Esophagus muscularis mucosa (tissue), 3 donors: ENCODE results near the gene FBN1.

Experiments
- CTCF ChIP-seq, 3 experiments: fragments of 200-600 bp in 2 of 3; fragments of 450-650 bp in 1 of 3; sonication (generic) in 2 of 3; IDR thresholded peaks; one replicate each; pipeline ENCODE4 v1.5.1; 2017 to 2019; ENCODE audit warnings: antibody characterized with exemption in 3 of 3, mild to moderate bottlenecking in 2 of 3, moderate library complexity in 1 of 3
- POLR2AphosphoS5 ChIP-seq, 2 donors: sonication (generic); formaldehyde crosslinking; IDR thresholded peaks; one replicate each; pipeline ENCODE4 v1.6.1; 2017; ENCODE audit warnings: antibody characterized with exemption in 2 of 2

GRCh38 chr15:48478581-48478980, 166.9 kb downstream of the FBN1 start:
- TF ChIP-seq CTCF (IDR thresholded peaks at IDR 0.05) (no peak), POLR2AphosphoS5 (IDR thresholded peaks at IDR 0.05) (no peak)
